ENCODE results near the gene MORF4L1.
"Not testable (repeated sequence)": the region's sequence is repeated elsewhere in the genome, so short reads cannot be mapped to it uniquely, and the experiment has no call there.

MORF4L1 gene

GRCh38 chr15:78855746-78856145 lies 16.9 kb upstream of the MORF4L1 start:
- in situ Hi-C loops (cut with MboI; ENCODE audit: low sequenced_read_pairs): no loop called here

- in situ Hi-C loops (cut with MboI; ENCODE audit: low sequenced_read_pairs): no loop called here
Measured at GRCh38 chr15:78859971-78860719, 12.5 kb upstream of the MORF4L1 start.

GRCh38 chr15:78865585-78865984 lies 7.1 kb upstream of the MORF4L1 start:
- in situ Hi-C loops (cut with MboI; ENCODE audit: low sequenced_read_pairs): not testable (repeated sequence)

- in situ Hi-C loops (cut with MboI; ENCODE audit: low sequenced_read_pairs): not testable (repeated sequence)
Measured at GRCh38 chr15:78866031-78866430, 6.7 kb upstream of the MORF4L1 start.

- in situ Hi-C loops (cut with MboI; ENCODE audit: low sequenced_read_pairs): no loop called here
Measured at GRCh38 chr15:78866803-78867202, 5.9 kb upstream of the MORF4L1 start.

GRCh38 chr15:78868366-78868765 lies 4.3 kb upstream of the MORF4L1 start:
- in situ Hi-C loops (cut with MboI; ENCODE audit: low sequenced_read_pairs): no loop called here

- in situ Hi-C loops (cut with MboI; ENCODE audit: low sequenced_read_pairs): not testable (repeated sequence)
Measured at GRCh38 chr15:78871483-78872127, 1.1 kb upstream of the MORF4L1 start.

GRCh38 chr15:78872972-78873792 lies 492 bp downstream of the MORF4L1 start:
- in situ Hi-C loops (cut with MboI; ENCODE audit: low sequenced_read_pairs): no loop called here

GRCh38 chr15:78873793-78874765 lies 1.4 kb downstream of the MORF4L1 start:
- in situ Hi-C loops (cut with MboI; ENCODE audit: low sequenced_read_pairs): no loop called here

GRCh38 chr15:78875107-78875914 lies 2.6 kb downstream of the MORF4L1 start:
- in situ Hi-C loops (cut with MboI; ENCODE audit: low sequenced_read_pairs): no loop called here

- in situ Hi-C loops (cut with MboI; ENCODE audit: low sequenced_read_pairs): not testable (repeated sequence)
Measured at GRCh38 chr15:78876954-78877353, 4.3 kb downstream of the MORF4L1 start.

GRCh38 chr15:78878356-78878755 lies 5.7 kb downstream of the MORF4L1 start:
- in situ Hi-C loops (cut with MboI; ENCODE audit: low sequenced_read_pairs): no loop called here

- in situ Hi-C loops (cut with MboI; ENCODE audit: low sequenced_read_pairs): no loop called here
Measured at GRCh38 chr15:78879517-78880241, 7.0 kb downstream of the MORF4L1 start.

- in situ Hi-C loops (cut with MboI; ENCODE audit: low sequenced_read_pairs): no loop called here
Measured at GRCh38 chr15:78880242-78880533, 7.5 kb downstream of the MORF4L1 start.

GRCh38 chr15:78880813-78881212 lies 8.1 kb downstream of the MORF4L1 start:
- in situ Hi-C loops (cut with MboI; ENCODE audit: low sequenced_read_pairs): no loop called here

GRCh38 chr15:78881681-78882080 lies 9.0 kb downstream of the MORF4L1 start:
- in situ Hi-C loops (cut with MboI; ENCODE audit: low sequenced_read_pairs): no loop called here

- in situ Hi-C loops (cut with MboI; ENCODE audit: low sequenced_read_pairs): no loop called here
Measured at GRCh38 chr15:78889000-78889399, 16.3 kb downstream of the MORF4L1 start.

- in situ Hi-C loops (cut with MboI; ENCODE audit: low sequenced_read_pairs): no loop called here
Measured at GRCh38 chr15:78893538-78893937, 20.8 kb downstream of the MORF4L1 start.

- in situ Hi-C loops (cut with MboI; ENCODE audit: low sequenced_read_pairs): no loop called here
Measured at GRCh38 chr15:78895471-78895870, 22.8 kb downstream of the MORF4L1 start.

Measured in HL-60/S4 treated with retinoic acid at 250 ng/mL for 4 days and 3 days (cell line).